IMR-90 (cell line): ENCODE measurements around the gene TCF7L1. TPM values are rescaled to one million over a fixed set of nuclear protein-coding genes. Genes with fewer than 3 reads are reported as not detected.

Experiments
- ATAC-seq: fragments of 200-7000 bp; cut with Tn5 transposase; 2 replicates; pipeline ENCODE4 v1.9.1; 2020; ENCODE audit warnings: low read depth, mild to moderate bottlenecking, moderate library complexity
- BruUV-seq: library from RNA; stranded (reverse); fragments of 400-500 nt; replicated peaks from 2 replicates; lab custom pipeline; 2021; lab: Mats Ljungman, UMichigan
- CTCF ChIA-PET: fragments of 300-600 bp; formaldehyde crosslinking; extraction: SDS; loops from one replicate; lab custom pipeline; 2021; ENCODE audit warnings: antibody characterized with exemption; lab: Yijun Ruan, JAX
- POLR2A ChIA-PET: fragments of 300-600 bp; sonication (Branson Sonifier 250); formaldehyde crosslinking; loops from one replicate; lab custom pipeline; 2022; ENCODE audit warnings: antibody characterized with exemption; ENCODE audit not compliant: unreplicated experiment; lab: Charles Lee
- DNase-seq: peaks from one replicate; pipeline ENCODE4 v3.0.0; 2013
- H2AFZ ChIP-seq: replicated peaks from 2 replicates; pipeline ENCODE3; 2013; ENCODE audit warnings: low read length, mild to moderate bottlenecking; ENCODE audit not compliant: poor library complexity
- H2AK5ac ChIP-seq: 2 replicates; pipeline ENCODE4 v1.6.1; 2013; ENCODE audit warnings: low read depth, low read length, inconsistent platforms
- H2AK9ac ChIP-seq: replicated peaks from 2 replicates; pipeline ENCODE3; 2013; ENCODE audit warnings: mild to moderate bottlenecking, low read depth, low read length, moderate library complexity; ENCODE audit not compliant: poor library complexity
- H2BK120ac ChIP-seq: 2 replicates; pipeline ENCODE4 v1.6.1; 2013; ENCODE audit warnings: low read depth, low read length, inconsistent platforms
- H2BK15ac ChIP-seq: 3 replicates; pipeline ENCODE4 v1.6.1; 2013; ENCODE audit warnings: low read depth, low read length, inconsistent platforms
- H2BK20ac ChIP-seq: 2 replicates; pipeline ENCODE4 v1.6.1; 2013; ENCODE audit warnings: low read depth, mild to moderate bottlenecking, inconsistent platforms, low read length, moderate library complexity
- H2BK5ac ChIP-seq: 2 replicates; pipeline ENCODE4 v1.6.1; 2013; ENCODE audit warnings: mild to moderate bottlenecking, low read depth, low read length, inconsistent platforms; ENCODE audit not compliant: poor library complexity, severe bottlenecking
- H3K14ac ChIP-seq: replicated peaks from 2 replicates; pipeline ENCODE4 v1.6.1; 2013; ENCODE audit warnings: low read depth, low read length, inconsistent platforms
- H3K18ac ChIP-seq: 2 replicates; pipeline ENCODE4 v1.6.1; 2013; ENCODE audit warnings: low read depth, low read length, control low read depth
- H3K23ac ChIP-seq: 2 replicates; pipeline ENCODE4 v1.6.1; 2013; ENCODE audit warnings: low read depth, low read length, inconsistent platforms
- H3K27ac ChIP-seq: 2 replicates; pipeline ENCODE4 v1.5.1; 2013; ENCODE audit warnings: mild to moderate bottlenecking, control low read depth, low read length; ENCODE audit not compliant: insufficient read depth
- H3K27me3 ChIP-seq: 2 replicates; pipeline ENCODE4 v1.6.1; 2013; ENCODE audit warnings: low read length; ENCODE audit not compliant: control insufficient read depth, insufficient read depth
- H3K36me3 ChIP-seq: 2 replicates; pipeline ENCODE4 v1.6.1; 2013; ENCODE audit warnings: low read length, mixed read lengths; ENCODE audit not compliant: control insufficient read depth, insufficient read depth
- H3K4ac ChIP-seq: 2 replicates; pipeline ENCODE4 v1.6.1; 2013; ENCODE audit warnings: low read depth, low read length, inconsistent platforms
- H3K4me1 ChIP-seq: 2 replicates; pipeline ENCODE4 v1.6.1; 2013; ENCODE audit warnings: low read length, mixed read lengths; ENCODE audit not compliant: control insufficient read depth, insufficient read depth
- H3K4me2 ChIP-seq: 2 replicates; pipeline ENCODE4 v1.6.1; 2013; ENCODE audit warnings: low read depth, mild to moderate bottlenecking, control low read depth, low read length, moderate library complexity
- H3K4me3 ChIP-seq: 2 replicates; pipeline ENCODE4 v1.5.1; 2013; ENCODE audit warnings: low read depth, mild to moderate bottlenecking, control low read depth, low read length, moderate library complexity; ENCODE audit not compliant: insufficient read depth
- H3K56ac ChIP-seq: 2 replicates; pipeline ENCODE4 v1.6.1; 2013; ENCODE audit warnings: low read length, inconsistent platforms; ENCODE audit not compliant: insufficient read depth; ENCODE audit errors: extremely low read depth
- H3K79me1 ChIP-seq, 2 experiments: 2 replicates each; pipeline ENCODE4 v1.6.1; 2013; ENCODE audit warnings: low read length in 2 of 2, inconsistent platforms in 1 of 2, low read depth in 1 of 2
- H3K9ac ChIP-seq: 2 replicates; pipeline ENCODE4 v1.6.1; 2013; ENCODE audit warnings: low read depth, low read length, control low read depth
- H3K9me1 ChIP-seq: 2 replicates; pipeline ENCODE4 v1.6.1; 2013; ENCODE audit warnings: low read length, inconsistent platforms; ENCODE audit not compliant: insufficient read depth
- H3K9me3 ChIP-seq: 2 replicates; pipeline ENCODE4 v1.6.1; 2013; ENCODE audit warnings: low read length; ENCODE audit not compliant: control insufficient read depth, insufficient read depth
- H4K20me1 ChIP-seq: 2 replicates; pipeline ENCODE4 v1.6.1; 2013; ENCODE audit warnings: low read length, inconsistent platforms; ENCODE audit not compliant: insufficient read depth
- H4K5ac ChIP-seq: 2 replicates; pipeline ENCODE4 v1.6.1; 2013; ENCODE audit warnings: mild to moderate bottlenecking, low read depth, low read length, control low read depth
- H4K8ac ChIP-seq, 2 experiments: 2 replicates each; pipeline ENCODE4 v1.6.1; 2013; ENCODE audit warnings: low read depth in 2 of 2, low read length in 2 of 2, control low read depth in 1 of 2, inconsistent platforms in 1 of 2
- H4K91ac ChIP-seq: 2 replicates; pipeline ENCODE4 v1.6.1; 2013; ENCODE audit warnings: low read depth, low read length, inconsistent platforms; ENCODE audit not compliant: insufficient read depth
- BHLHE40 ChIP-seq: fragments of 150-350 bp; IDR thresholded peaks from 2 replicates; pipeline ENCODE4 v1.6.1; 2016; ENCODE audit warnings: mild to moderate bottlenecking, low read depth, low read length
- FOS ChIP-seq: fragments of 150-350 bp; IDR thresholded peaks from 2 replicates; pipeline ENCODE4 v1.6.1; 2016; ENCODE audit warnings: low read depth, low read length
- MAZ ChIP-seq: IDR thresholded peaks from 2 replicates; pipeline ENCODE4 v1.6.1; 2012; ENCODE audit warnings: low read depth, mild to moderate bottlenecking, low read length, improper control_type of control experiment, moderate library complexity, borderline replicate concordance
- MXI1 ChIP-seq: IDR thresholded peaks from 2 replicates; pipeline ENCODE4 v1.6.1; 2012; ENCODE audit warnings: low read depth, mild to moderate bottlenecking, low read length, moderate library complexity, borderline replicate concordance
- POLR2A ChIP-seq: IDR thresholded peaks from 2 replicates; pipeline ENCODE4 v1.6.1; 2012; ENCODE audit warnings: mild to moderate bottlenecking, low read depth, low read length
- RAD21 ChIP-seq: IDR thresholded peaks from 2 replicates; pipeline ENCODE4 v1.6.1; 2012; ENCODE audit warnings: low read length, improper control_type of control experiment
- RCOR1 ChIP-seq: IDR thresholded peaks from 2 replicates; pipeline ENCODE4 v1.6.1; 2012; ENCODE audit warnings: mild to moderate bottlenecking, low read length, improper control_type of control experiment; ENCODE audit not compliant: insufficient replicate concordance
- RFX5 ChIP-seq: IDR thresholded peaks from 2 replicates; pipeline ENCODE4 v1.8.0; 2012; ENCODE audit warnings: low read depth, mild to moderate bottlenecking, low read length, moderate library complexity
- SMC3 ChIP-seq: fragments of 150-350 bp; IDR thresholded peaks from 2 replicates; pipeline ENCODE4 v1.6.1; 2016; ENCODE audit warnings: low read depth, mild to moderate bottlenecking, antibody characterized with exemption, low read length, moderate library complexity
- WGBS, 2 experiments: methylation state at CpG; one replicate each; pipeline versions ENCODE4 v1.1.5 to v1.1.7; 2013; ENCODE audit warnings: missing lambda C conversion rate in 2 of 2; ENCODE audit not compliant: insufficient read length in 1 of 2; ENCODE audit errors: extremely low coverage in 2 of 2; 5-methylcytosine and 5-hydroxymethylcytosine counted together
- dilution Hi-C: fragments of 300-500 bp; cut with HindIII; formaldehyde crosslinking; loops from one replicate; pipeline ENCODE4 v1.14.3; 2018; ENCODE audit warnings: low sequenced_read_pairs; ENCODE audit not compliant: unreplicated experiment
- in situ Hi-C: fragments of 300-500 bp; cut with MboI; formaldehyde crosslinking; loops from 3 replicates; pipeline ENCODE4 v1.14.3; 2019; ENCODE audit warnings: low sequenced_read_pairs, inconsistent platforms, mixed read lengths
- intact Hi-C: fragments of 100-400 bp; cut with micrococcal nuclease; formaldehyde crosslinking; loops from 2 replicates; pipeline ENCODE4 v1.10.0; 2022
- polyA plus RNA-seq, 3 experiments: library from polyadenylated mRNA; depleted of rRNA; stranded (reverse); fragments of >200 nt; gene quantifications; 2 replicates each; pipeline ENCODE4 v1.2.3, GENCODE V29; 2012; ENCODE audit warnings: low replicate concordance in 1 of 3
- total RNA-seq: library from RNA; depleted of rRNA; stranded (reverse); fragments of >200 nt; gene quantifications from 2 replicates; pipeline ENCODE4 v1.2.3, GENCODE V29; 2012
- TF ChIP-seq, protein P1 (sequence below): fragments of 150-350 bp; IDR thresholded peaks from 2 replicates; pipeline ENCODE4 v1.6.1; 2016; ENCODE audit warnings: low read depth, mild to moderate bottlenecking, low read length, moderate library complexity, borderline replicate concordance

The TCF7L1 gene
- total and polyA plus RNA-seq, 2 of the 4 experiments (the other 2 are of a cell fraction), result 0.72 to 11.1 TPM

DNA sequence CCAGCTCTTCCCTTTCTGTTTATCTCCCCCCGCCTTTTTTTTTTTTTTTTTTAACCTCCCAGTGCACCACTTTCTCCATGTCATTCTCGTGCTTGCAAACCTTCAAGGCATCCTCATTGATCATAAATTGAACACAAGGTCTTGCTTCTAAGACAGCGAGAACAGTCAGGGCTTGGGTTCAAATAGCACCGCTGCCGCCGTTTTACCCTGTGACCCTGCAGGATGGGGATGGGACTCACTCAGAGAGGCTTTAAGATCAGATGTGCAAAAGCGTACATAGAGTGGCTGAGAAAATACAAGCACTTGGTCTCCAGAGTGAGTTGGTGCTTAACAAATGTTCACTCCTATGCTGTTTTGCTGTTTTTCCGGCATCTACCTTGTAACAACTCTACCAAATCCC is 93.6 kb downstream of the TCF7L1 start:
- H3K4me3 ChIP-seq, result no peak overlapping the region
- ChIA-PET CTCF (no interaction called here), POLR2A (no interaction called here)
- peaks cover 8% of the 10 kb centered on the region; the same call in 1 of the 2 replicates for H3K9me1 ChIP-seq
- no peak for TF ChIP-seq FOS
- TF ChIP-seq MXI1, result no peak
- TF ChIP-seq POLR2A, result no peak
- no peak for TF ChIP-seq SMC3
- TF ChIP-seq MAZ, result no peak
- no peak for TF ChIP-seq RCOR1
- TF ChIP-seq, protein P1, sequence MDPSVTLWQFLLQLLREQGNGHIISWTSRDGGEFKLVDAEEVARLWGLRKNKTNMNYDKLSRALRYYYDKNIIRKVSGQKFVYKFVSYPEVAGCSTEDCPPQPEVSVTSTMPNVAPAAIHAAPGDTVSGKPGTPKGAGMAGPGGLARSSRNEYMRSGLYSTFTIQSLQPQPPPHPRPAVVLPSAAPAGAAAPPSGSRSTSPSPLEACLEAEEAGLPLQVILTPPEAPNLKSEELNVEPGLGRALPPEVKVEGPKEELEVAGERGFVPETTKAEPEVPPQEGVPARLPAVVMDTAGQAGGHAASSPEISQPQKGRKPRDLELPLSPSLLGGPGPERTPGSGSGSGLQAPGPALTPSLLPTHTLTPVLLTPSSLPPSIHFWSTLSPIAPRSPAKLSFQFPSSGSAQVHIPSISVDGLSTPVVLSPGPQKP, result no peak
- TF ChIP-seq RFX5, result no peak
- no peak for TF ChIP-seq BHLHE40
- TF ChIP-seq RAD21, result no peak
- no peak overlapping the region for H3K4me2 ChIP-seq
- H4K5ac ChIP-seq, result no peak overlapping the region
- no peak overlapping the region for H3K23ac ChIP-seq
- no peak overlapping the region for H3K27ac ChIP-seq
- no peak overlapping the region for H2AK5ac ChIP-seq
- H3K18ac ChIP-seq, result no peak overlapping the region
- H4K20me1 ChIP-seq, result peaks cover 18% of the 10 kb centered on the region
- H2BK120ac ChIP-seq, result no peak overlapping the region
- H2BK15ac ChIP-seq, result no peak overlapping the region
- DNase-seq, result no peak
- H2BK20ac ChIP-seq, result no peak overlapping the region
- peak overlapping the region; percentile 1 for H2AK9ac ChIP-seq
- no peak overlapping the region for H2AFZ ChIP-seq
- H3K14ac ChIP-seq, result no peak overlapping the region
- H3K56ac ChIP-seq, result no peak overlapping the region
- H3K79me1 ChIP-seq, result peaks cover 17 to 46% of the 10 kb centered on the region in 2 experiments
- H4K91ac ChIP-seq, result no peak overlapping the region
- no peaks in the 10 kb centered on the region for H3K27me3 ChIP-seq
- dilution Hi-C loops (no loop called here), intact Hi-C loops (no loop called here), in situ Hi-C loops (no loop called here)
- no peak overlapping the region for H3K9ac ChIP-seq
- 100% methylated on average over 1 of the region's 8 CpGs; no CpG with 5 or more reads in 1 of the 2 experiments for WGBS, 2 experiments
- H3K36me3 ChIP-seq, result no peaks in the 10 kb centered on the region
- no peak for ATAC-seq
- BruUV-seq, result no TSS peak
- no peak overlapping the region for H3K4ac ChIP-seq
- H4K8ac ChIP-seq, result no peak overlapping the region
- no peaks in the 10 kb centered on the region for H3K4me1 ChIP-seq
- H2BK5ac ChIP-seq, result no peak overlapping the region
- no peaks in the 10 kb centered on the region for H3K9me3 ChIP-seq
